ENCODE data around the gene TUBA4B.

DNA sequence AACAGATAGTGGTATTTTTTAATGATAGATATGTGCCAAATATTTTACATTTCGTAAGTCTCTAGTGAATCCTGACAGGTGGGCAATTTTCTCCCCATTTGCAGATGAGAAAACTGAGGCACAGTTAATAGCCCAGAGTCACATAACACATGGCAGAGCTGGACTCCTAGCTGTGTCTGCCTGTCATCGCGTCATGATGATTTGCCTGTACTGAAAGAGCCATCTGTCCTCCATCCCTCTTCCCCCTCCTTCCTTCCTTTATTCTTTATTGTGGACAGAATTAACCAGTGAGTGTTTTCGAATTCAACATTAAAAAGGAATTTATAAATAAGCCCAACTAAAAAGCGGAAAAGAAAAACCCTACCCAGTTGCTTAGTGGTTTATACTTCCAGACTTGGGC is 29.3 kb downstream of the TUBA4B start:
- TF ChIP-seq, protein P1, sequence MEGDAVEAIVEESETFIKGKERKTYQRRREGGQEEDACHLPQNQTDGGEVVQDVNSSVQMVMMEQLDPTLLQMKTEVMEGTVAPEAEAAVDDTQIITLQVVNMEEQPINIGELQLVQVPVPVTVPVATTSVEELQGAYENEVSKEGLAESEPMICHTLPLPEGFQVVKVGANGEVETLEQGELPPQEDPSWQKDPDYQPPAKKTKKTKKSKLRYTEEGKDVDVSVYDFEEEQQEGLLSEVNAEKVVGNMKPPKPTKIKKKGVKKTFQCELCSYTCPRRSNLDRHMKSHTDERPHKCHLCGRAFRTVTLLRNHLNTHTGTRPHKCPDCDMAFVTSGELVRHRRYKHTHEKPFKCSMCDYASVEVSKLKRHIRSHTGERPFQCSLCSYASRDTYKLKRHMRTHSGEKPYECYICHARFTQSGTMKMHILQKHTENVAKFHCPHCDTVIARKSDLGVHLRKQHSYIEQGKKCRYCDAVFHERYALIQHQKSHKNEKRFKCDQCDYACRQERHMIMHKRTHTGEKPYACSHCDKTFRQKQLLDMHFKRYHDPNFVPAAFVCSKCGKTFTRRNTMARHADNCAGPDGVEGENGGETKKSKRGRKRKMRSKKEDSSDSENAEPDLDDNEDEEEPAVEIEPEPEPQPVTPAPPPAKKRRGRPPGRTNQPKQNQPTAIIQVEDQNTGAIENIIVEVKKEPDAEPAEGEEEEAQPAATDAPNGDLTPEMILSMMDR (conservative IDR thresholded peaks at IDR 0.05; ENCODE audit: low read depth, low read length) = no peak
- no peak for TF ChIP-seq NFE2L2 (IDR thresholded peaks at IDR 0.05; ENCODE audit: low read depth, low read length)
- no peak for TF ChIP-seq RAD21 (IDR thresholded peaks at IDR 0.05; ENCODE audit: low read length)
- no peak for TF ChIP-seq SMC3 (IDR thresholded peaks at IDR 0.05; ENCODE audit: low read depth, low read length)
- TF ChIP-seq POLR2A (IDR thresholded peaks at IDR 0.05; ENCODE audit: low read depth, low read length) = peak; percentile 39; the same call in 1 of the 2 replicates
- TF ChIP-seq, protein P2, sequence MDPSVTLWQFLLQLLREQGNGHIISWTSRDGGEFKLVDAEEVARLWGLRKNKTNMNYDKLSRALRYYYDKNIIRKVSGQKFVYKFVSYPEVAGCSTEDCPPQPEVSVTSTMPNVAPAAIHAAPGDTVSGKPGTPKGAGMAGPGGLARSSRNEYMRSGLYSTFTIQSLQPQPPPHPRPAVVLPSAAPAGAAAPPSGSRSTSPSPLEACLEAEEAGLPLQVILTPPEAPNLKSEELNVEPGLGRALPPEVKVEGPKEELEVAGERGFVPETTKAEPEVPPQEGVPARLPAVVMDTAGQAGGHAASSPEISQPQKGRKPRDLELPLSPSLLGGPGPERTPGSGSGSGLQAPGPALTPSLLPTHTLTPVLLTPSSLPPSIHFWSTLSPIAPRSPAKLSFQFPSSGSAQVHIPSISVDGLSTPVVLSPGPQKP (IDR thresholded peaks at IDR 0.05; ENCODE audit: borderline replicate concordance, low read depth, low read length) = no peak
- TF ChIP-seq, protein P3, sequence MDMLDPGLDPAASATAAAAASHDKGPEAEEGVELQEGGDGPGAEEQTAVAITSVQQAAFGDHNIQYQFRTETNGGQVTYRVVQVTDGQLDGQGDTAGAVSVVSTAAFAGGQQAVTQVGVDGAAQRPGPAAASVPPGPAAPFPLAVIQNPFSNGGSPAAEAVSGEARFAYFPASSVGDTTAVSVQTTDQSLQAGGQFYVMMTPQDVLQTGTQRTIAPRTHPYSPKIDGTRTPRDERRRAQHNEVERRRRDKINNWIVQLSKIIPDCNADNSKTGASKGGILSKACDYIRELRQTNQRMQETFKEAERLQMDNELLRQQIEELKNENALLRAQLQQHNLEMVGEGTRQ (IDR thresholded peaks at IDR 0.05; ENCODE audit: low read depth, low read length) = no peak
- no peak for TF ChIP-seq MAZ (IDR thresholded peaks at IDR 0.05; ENCODE audit: borderline replicate concordance, low read depth, low read length)
